Activated CD4-positive, alpha-beta memory T cell treated with anti-CD3 and anti-CD28 coated beads for 36 hours (primary cell): Measurements from ENCODE around the gene CAMKMT. TPM values are rescaled to one million over a fixed set of nuclear protein-coding genes. Genes with fewer than 3 reads are reported as not detected.
"Not testable (repeated sequence)": the region's sequence is repeated elsewhere in the genome, so short reads cannot be mapped to it uniquely, and the experiment has no call there.

Source experiments
- CTCF ChIA-PET: fragments of 350-600 bp; sonication (Branson Sonifier 250); formaldehyde crosslinking; loops from one replicate; lab custom pipeline; 2021; ENCODE audit warnings: antibody characterized with exemption, inconsistent platforms; lab: Charles Lee
- POLR2A ChIA-PET: fragments of 350-600 bp; sonication (Branson Sonifier 250); formaldehyde crosslinking; loops from one replicate; lab custom pipeline; 2021; ENCODE audit warnings: antibody characterized with exemption; lab: Charles Lee
- DNase-seq: peaks from one replicate; pipeline ENCODE4 v3.0.0-alpha.2; 2020
- H3K27ac Mint-ChIP-seq: one replicate; pipeline ENCODE4 v1.8.0; 2021; ENCODE audit warnings: mixed read lengths
- H3K27me3 Mint-ChIP-seq: one replicate; pipeline ENCODE4 v1.8.0; 2021; ENCODE audit warnings: mixed read lengths
- H3K36me3 Mint-ChIP-seq: one replicate; pipeline ENCODE4 v1.8.0; 2021; ENCODE audit warnings: mixed read lengths
- H3K4me1 Mint-ChIP-seq: one replicate; pipeline ENCODE4 v1.8.0; 2021; ENCODE audit warnings: low read depth, mixed read lengths
- H3K4me3 Mint-ChIP-seq: one replicate; pipeline ENCODE4 v1.8.0; 2021; ENCODE audit warnings: mild to moderate bottlenecking, mixed read lengths
- H3K9me3 Mint-ChIP-seq: one replicate; pipeline ENCODE4 v1.8.0; 2021; ENCODE audit warnings: mixed read lengths
- intact Hi-C: fragments of 100-400 bp; cut with micrococcal nuclease; formaldehyde crosslinking; loops from one replicate; pipeline ENCODE4 v1.15.1; 2023
- total RNA-seq, 2 experiments: library from RNA; stranded (reverse); gene quantifications; one replicate each; pipeline ENCODE4 v1.2.3, GENCODE V29; 2021

CAMKMT gene
- total RNA-seq, 2 experiments from 2014 or later = 9.3 to 11.3 TPM

- H3K4me1 Mint-ChIP-seq = peaks cover 2% of the 10 kb centered on the region
- no peak overlapping the region for H3K27ac Mint-ChIP-seq
- H3K9me3 Mint-ChIP-seq = no peaks in the 10 kb centered on the region
- H3K36me3 Mint-ChIP-seq = no peaks in the 10 kb centered on the region
- ChIA-PET CTCF (interaction anchor here (0.6 to 3.5 kb wide), 98 partner anchors 9 to 1082 kb away, joined by 3 to 126 read pairs (median 4); partner anchors contain the start of genes CAMKMT and PREPL), POLR2A (no interaction called here)
- no peaks in the 10 kb centered on the region for H3K27me3 Mint-ChIP-seq
- intact Hi-C loops = loop anchor here (1.0 to 10.0 kb wide), 5 partner anchors 87 to 476 kb away; no protein-coding TSS in a partner anchor
- DNase-seq = peak; percentile 19
- no peak overlapping the region for H3K4me3 Mint-ChIP-seq
Measured at GRCh38 chr2:44479127-44479887, 117.6 kb downstream of the CAMKMT start.

- intact Hi-C loops = no loop called here
- DNase-seq = no peak
- Mint-ChIP-seq H3K9me3 (no peaks in the 10 kb centered on the region), H3K27me3 (no peaks in the 10 kb centered on the region), H3K4me3 (no peak overlapping the region), H3K27ac (no peak overlapping the region), H3K36me3 (no peaks in the 10 kb centered on the region), H3K4me1 (peaks cover 2% of the 10 kb centered on the region)
- ChIA-PET CTCF (interaction anchor here (0.6 to 3.5 kb wide), 94 partner anchors 8 to 1081 kb away, joined by 3 to 126 read pairs (median 4); partner anchors contain the start of genes CAMKMT and PREPL), POLR2A (no interaction called here)
Measured at GRCh38 chr2:44480068-44480467, 118.3 kb downstream of the CAMKMT start.

- ChIA-PET CTCF (no interaction called here), POLR2A (no interaction called here)
- no peaks in the 10 kb centered on the region for H3K9me3 Mint-ChIP-seq
- no peak overlapping the region for H3K27ac Mint-ChIP-seq
- no peaks in the 10 kb centered on the region for H3K36me3 Mint-ChIP-seq
- no peaks in the 10 kb centered on the region for H3K27me3 Mint-ChIP-seq
- H3K4me1 Mint-ChIP-seq = no peaks in the 10 kb centered on the region
- no peak for DNase-seq
- no peak overlapping the region for H3K4me3 Mint-ChIP-seq
- intact Hi-C loops = no loop called here
Measured at GRCh38 chr2:44487052-44487451, 125.3 kb downstream of the CAMKMT start.

- Mint-ChIP-seq H3K27ac (no peak overlapping the region), H3K27me3 (no peaks in the 10 kb centered on the region), H3K4me3 (no peak overlapping the region), H3K4me1 (no peaks in the 10 kb centered on the region), H3K9me3 (no peaks in the 10 kb centered on the region), H3K36me3 (no peaks in the 10 kb centered on the region)
- POLR2A ChIA-PET = interaction anchor here (0.6 kb wide), 1 partner anchor 486 kb away, joined by 3 read pairs; no protein-coding TSS in a partner anchor
- no peak for DNase-seq
- CTCF ChIA-PET = interaction anchor here (0.9 to 3.7 kb wide), 2 partner anchors 11 to 463 kb away, joined by 3 to 20 read pairs; no protein-coding TSS in a partner anchor
- intact Hi-C loops = no loop called here
Measured at GRCh38 chr2:44490726-44491125, 129.0 kb downstream of the CAMKMT start.

- ChIA-PET POLR2A (no interaction called here), CTCF (interaction anchor here (1.4 kb wide), 1 partner anchor 14 kb away, joined by 3 read pairs; no protein-coding TSS in a partner anchor)
- no peak overlapping the region for H3K4me3 Mint-ChIP-seq
- DNase-seq = no peak
- no peaks in the 10 kb centered on the region for H3K36me3 Mint-ChIP-seq
- H3K9me3 Mint-ChIP-seq = no peaks in the 10 kb centered on the region
- no peak overlapping the region for H3K27ac Mint-ChIP-seq
- intact Hi-C loops = no loop called here
- H3K4me1 Mint-ChIP-seq = no peaks in the 10 kb centered on the region
- no peaks in the 10 kb centered on the region for H3K27me3 Mint-ChIP-seq
Measured at GRCh38 chr2:44494006-44494405, 132.3 kb downstream of the CAMKMT start.

GRCh38 chr2:44495035-44495434, 133.3 kb downstream of the CAMKMT start:
- no peak overlapping the region for H3K4me3 Mint-ChIP-seq
- ChIA-PET POLR2A (no interaction called here), CTCF (interaction anchor here (1.4 kb wide), 1 partner anchor 15 kb away, joined by 3 read pairs; no protein-coding TSS in a partner anchor)
- no peak overlapping the region for H3K27ac Mint-ChIP-seq
- no peaks in the 10 kb centered on the region for H3K4me1 Mint-ChIP-seq
- intact Hi-C loops = no loop called here
- no peaks in the 10 kb centered on the region for H3K9me3 Mint-ChIP-seq
- DNase-seq = no peak
- H3K36me3 Mint-ChIP-seq = no peaks in the 10 kb centered on the region
- H3K27me3 Mint-ChIP-seq = no peaks in the 10 kb centered on the region

- POLR2A ChIA-PET = no interaction called here
- no peak overlapping the region for H3K27ac Mint-ChIP-seq
- no peaks in the 10 kb centered on the region for H3K4me1 Mint-ChIP-seq
- H3K36me3 Mint-ChIP-seq = no peaks in the 10 kb centered on the region
- no peak overlapping the region for H3K4me3 Mint-ChIP-seq
- no peak for DNase-seq
- no peaks in the 10 kb centered on the region for H3K9me3 Mint-ChIP-seq
- CTCF ChIA-PET = interaction anchor here (1.4 kb wide), 1 partner anchor 16 kb away, joined by 3 read pairs; no protein-coding TSS in a partner anchor
- no peaks in the 10 kb centered on the region for H3K27me3 Mint-ChIP-seq
- intact Hi-C loops = no loop called here
Measured at GRCh38 chr2:44495544-44495943, 133.8 kb downstream of the CAMKMT start.

GRCh38 chr2:44496130-44496529, 134.4 kb downstream of the CAMKMT start:
- H3K27ac Mint-ChIP-seq = no peak overlapping the region
- no peaks in the 10 kb centered on the region for H3K36me3 Mint-ChIP-seq
- no peaks in the 10 kb centered on the region for H3K27me3 Mint-ChIP-seq
- no peak for DNase-seq
- intact Hi-C loops = no loop called here
- H3K9me3 Mint-ChIP-seq = no peaks in the 10 kb centered on the region
- CTCF ChIA-PET = interaction anchor here (1.6 kb wide), 1 partner anchor 16 kb away, joined by 7 read pairs; no protein-coding TSS in a partner anchor
- H3K4me3 Mint-ChIP-seq = no peak overlapping the region
- POLR2A ChIA-PET = no interaction called here
- H3K4me1 Mint-ChIP-seq = no peaks in the 10 kb centered on the region

- no peak for DNase-seq
- Mint-ChIP-seq H3K9me3 (no peaks in the 10 kb centered on the region), H3K4me1 (no peaks in the 10 kb centered on the region), H3K27ac (no peak overlapping the region), H3K36me3 (no peaks in the 10 kb centered on the region), H3K27me3 (no peaks in the 10 kb centered on the region), H3K4me3 (no peak overlapping the region)
- CTCF ChIA-PET = interaction anchor here (1.2 to 1.4 kb wide), 2 partner anchors 19 to 456 kb away, joined by 3 to 10 read pairs; no protein-coding TSS in a partner anchor
- intact Hi-C loops = no loop called here
- POLR2A ChIA-PET = no interaction called here
Measured at GRCh38 chr2:44498551-44498950, 136.8 kb downstream of the CAMKMT start.

GRCh38 chr2:44505664-44506063, 143.9 kb downstream of the CAMKMT start:
- DNase-seq, POLR2A ChIA-PET, H3K9me3 Mint-ChIP-seq, H3K27ac Mint-ChIP-seq, H3K27me3 Mint-ChIP-seq, H3K4me3 Mint-ChIP-seq, intact Hi-C loops, H3K4me1 Mint-ChIP-seq, H3K36me3 Mint-ChIP-seq: not testable (repeated sequence)
- CTCF ChIA-PET = interaction anchor here (1.9 kb wide), 1 partner anchor 26 kb away, joined by 4 read pairs; no protein-coding TSS in a partner anchor

GRCh38 chr2:44510246-44510645, 148.5 kb downstream of the CAMKMT start:
- Mint-ChIP-seq H3K4me3 (no peak overlapping the region), H3K36me3 (peaks cover 1% of the 10 kb centered on the region), H3K27me3 (no peaks in the 10 kb centered on the region), H3K9me3 (no peaks in the 10 kb centered on the region), H3K27ac (no peak overlapping the region), H3K4me1 (no peaks in the 10 kb centered on the region)
- intact Hi-C loops = no loop called here
- DNase-seq = no peak
- CTCF ChIA-PET = no interaction called here
- POLR2A ChIA-PET = interaction anchor here (0.6 kb wide), 1 partner anchor 10 kb away, joined by 3 read pairs; no protein-coding TSS in a partner anchor

- H3K27ac Mint-ChIP-seq = no peak overlapping the region
- intact Hi-C loops = no loop called here
- peaks cover 6% of the 10 kb centered on the region for H3K9me3 Mint-ChIP-seq
- no peak for DNase-seq
- no peak overlapping the region for H3K4me3 Mint-ChIP-seq
- no peaks in the 10 kb centered on the region for H3K27me3 Mint-ChIP-seq
- H3K36me3 Mint-ChIP-seq = peaks cover 7% of the 10 kb centered on the region
- ChIA-PET CTCF (interaction anchor here (1.8 kb wide), 1 partner anchor 36 kb away, joined by 4 read pairs; no protein-coding TSS in a partner anchor), POLR2A (no interaction called here)
- H3K4me1 Mint-ChIP-seq = no peaks in the 10 kb centered on the region
Measured at GRCh38 chr2:44515416-44515815, 153.7 kb downstream of the CAMKMT start.
